GM10266 (cell line): ENCODE results near the gene SEZ6L.
A peak's percentile ranks its signal among the peaks of the same experiment; 100 is the strongest.

Experiments used
- DNase-seq: peaks from one replicate; pipeline ENCODE4 v3.0.0; 2012; ENCODE audit errors: extremely low spot score
- TF ChIP-seq, protein P1 (sequence below): IDR thresholded peaks from 2 replicates; pipeline ENCODE4 v1.5.1; 2012; ENCODE audit warnings: mild to moderate bottlenecking, low read depth; ENCODE audit not compliant: control insufficient read depth, insufficient read depth; ENCODE audit errors: missing control alignments

The SEZ6L gene

DNA sequence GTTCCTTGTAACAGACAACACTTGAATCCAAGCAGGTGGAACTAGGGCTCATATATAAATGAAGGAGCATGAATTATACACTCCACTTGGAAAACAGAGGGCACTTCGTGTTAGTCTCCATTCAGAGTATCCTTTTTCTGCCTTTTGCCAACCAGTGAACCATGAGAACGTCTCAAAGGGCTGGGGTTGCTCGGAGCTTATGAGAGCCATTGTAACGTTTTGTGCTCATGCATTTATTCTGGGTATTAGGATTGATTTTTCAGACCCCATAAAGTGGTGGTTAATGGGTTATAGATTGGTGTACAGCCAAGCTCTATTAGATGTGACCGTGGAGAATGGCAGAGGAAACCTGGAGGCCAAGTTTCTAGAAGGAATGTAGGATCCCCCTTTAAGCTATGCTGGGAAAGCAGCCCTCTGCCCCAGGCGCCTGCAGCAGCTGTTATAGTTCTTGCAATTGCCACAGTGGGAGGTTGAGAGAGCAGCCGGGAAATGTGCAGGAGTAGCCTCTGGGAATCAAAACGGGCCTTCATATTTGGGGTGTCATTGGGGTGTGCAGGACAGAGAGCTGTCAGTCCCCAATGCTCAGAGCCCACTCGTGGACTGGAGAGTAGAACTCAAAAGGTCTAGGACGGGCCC, 205.2 kb downstream of the SEZ6L start:
- TF ChIP-seq, protein P1, sequence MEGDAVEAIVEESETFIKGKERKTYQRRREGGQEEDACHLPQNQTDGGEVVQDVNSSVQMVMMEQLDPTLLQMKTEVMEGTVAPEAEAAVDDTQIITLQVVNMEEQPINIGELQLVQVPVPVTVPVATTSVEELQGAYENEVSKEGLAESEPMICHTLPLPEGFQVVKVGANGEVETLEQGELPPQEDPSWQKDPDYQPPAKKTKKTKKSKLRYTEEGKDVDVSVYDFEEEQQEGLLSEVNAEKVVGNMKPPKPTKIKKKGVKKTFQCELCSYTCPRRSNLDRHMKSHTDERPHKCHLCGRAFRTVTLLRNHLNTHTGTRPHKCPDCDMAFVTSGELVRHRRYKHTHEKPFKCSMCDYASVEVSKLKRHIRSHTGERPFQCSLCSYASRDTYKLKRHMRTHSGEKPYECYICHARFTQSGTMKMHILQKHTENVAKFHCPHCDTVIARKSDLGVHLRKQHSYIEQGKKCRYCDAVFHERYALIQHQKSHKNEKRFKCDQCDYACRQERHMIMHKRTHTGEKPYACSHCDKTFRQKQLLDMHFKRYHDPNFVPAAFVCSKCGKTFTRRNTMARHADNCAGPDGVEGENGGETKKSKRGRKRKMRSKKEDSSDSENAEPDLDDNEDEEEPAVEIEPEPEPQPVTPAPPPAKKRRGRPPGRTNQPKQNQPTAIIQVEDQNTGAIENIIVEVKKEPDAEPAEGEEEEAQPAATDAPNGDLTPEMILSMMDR = no peak
- no peak for DNase-seq

DNA sequence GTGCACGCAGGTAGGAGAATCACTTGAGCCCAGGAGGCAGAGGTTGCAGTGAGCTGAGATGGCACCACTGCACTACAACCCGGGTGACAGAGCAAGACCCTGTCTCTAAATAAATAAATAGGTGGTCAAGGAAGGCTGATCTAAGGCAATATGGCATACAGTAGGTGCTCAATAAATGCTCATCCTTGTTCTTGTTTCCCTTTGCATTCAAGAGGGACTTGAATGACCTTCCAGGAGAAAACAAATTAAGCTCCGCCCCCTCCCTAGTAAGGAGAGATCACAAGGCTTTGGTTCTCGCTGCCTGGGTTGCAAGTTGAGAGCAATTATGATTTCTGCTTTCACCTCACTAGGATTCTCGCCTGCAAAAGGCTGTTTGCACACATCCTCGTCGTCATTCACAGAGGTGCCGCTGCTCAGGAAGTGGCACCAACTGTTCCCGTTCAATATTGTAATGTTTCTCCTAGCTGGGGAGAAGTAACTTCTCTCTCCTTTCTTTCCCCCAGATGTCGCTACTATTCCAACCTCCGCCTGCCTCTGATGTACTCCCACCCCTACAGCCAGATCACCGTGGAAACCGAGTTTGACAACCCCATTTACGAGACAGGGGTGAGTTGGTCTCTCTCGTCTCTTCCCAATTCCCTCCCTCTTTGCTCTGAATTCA, 208.0 kb downstream of the SEZ6L start:
- TF ChIP-seq, protein P1 = peak; percentile 5

DNA sequence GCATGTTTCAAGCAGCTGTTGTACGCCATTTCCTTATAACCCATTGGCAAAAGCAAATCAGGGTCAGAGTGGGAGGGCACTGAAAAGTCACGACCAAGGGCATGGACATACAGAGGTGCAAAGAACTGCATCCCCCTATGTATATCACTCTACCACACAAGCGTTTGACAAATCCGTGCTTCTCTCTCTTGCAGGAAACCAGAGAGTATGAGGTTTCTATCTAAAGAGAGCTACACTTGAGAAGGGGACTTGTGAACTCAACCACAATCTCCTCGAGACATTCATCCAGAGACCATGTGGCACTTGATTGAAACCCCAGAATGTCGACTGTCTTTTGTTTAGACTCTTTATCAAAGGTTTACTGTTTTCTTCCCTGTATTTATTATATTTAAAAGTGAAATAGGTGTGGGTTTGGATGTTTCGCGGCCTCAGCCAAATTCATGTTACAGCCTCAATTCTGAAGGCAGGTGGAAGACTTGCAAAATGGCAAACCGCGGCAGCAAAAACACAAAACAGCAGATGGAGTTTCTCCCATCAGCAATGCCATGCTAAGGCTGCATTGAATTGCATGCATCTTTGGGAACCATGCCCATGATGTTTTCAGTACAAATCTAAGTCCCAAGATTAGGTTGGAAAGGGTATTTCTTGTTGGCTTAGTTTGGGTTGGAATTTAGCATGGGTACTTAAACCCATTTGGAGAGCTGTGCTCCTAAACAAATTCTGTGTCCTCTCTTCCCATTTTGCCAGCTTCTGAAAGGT, 211.0 kb downstream of the SEZ6L start:
- no peak for DNase-seq
- TF ChIP-seq, protein P1 = no peak

More for the DNA sequence above, 208.0 kb downstream of the SEZ6L start:
- no peak for DNase-seq

- TF ChIP-seq, protein P1 = no peak
- DNase-seq = no peak
Observed at GRCh38 chr22:26382782-26383181, 213.5 kb downstream of the SEZ6L start.

GRCh38 chr22:26383968-26384556, 214.8 kb downstream of the SEZ6L start:
- no peak for DNase-seq
- TF ChIP-seq, protein P1 = no peak

GRCh38 chr22:26385164-26385563, 215.9 kb downstream of the SEZ6L start:
- no peak for DNase-seq
- TF ChIP-seq, protein P1 = no peak

DNA sequence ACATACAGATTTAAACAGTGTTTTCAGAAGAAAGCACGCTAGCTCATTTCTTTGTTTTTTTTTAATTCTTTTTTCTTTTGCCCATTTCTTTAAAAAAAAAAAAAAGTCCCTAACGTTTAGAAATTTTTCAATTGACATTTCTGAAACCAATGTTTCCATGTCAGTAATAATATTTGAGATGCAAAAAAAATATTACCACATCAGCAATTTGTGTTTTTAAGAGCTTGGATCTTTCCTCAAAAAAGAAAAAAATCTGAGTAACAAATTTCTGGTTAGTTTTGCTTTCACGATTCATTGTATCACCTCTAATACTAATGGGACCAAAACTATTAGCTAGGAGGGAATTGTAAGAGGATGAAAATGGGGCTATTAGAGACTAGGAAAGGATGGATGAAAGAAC, 219.9 kb downstream of the SEZ6L start:
- no peak for DNase-seq
- TF ChIP-seq, protein P1 = no peak
